Gastrocnemius medialis (tissue), 4 donors: ENCODE measurements around the gene SYNDIG1L. TPM values are rescaled to one million over a fixed set of nuclear protein-coding genes. Genes with fewer than 3 reads are reported as not detected.

Source experiments
- ATAC-seq, 2 donors: fragments of 150-250 bp; one replicate each; pipeline ENCODE4 v1.9.1; 2016
- DNase-seq, 2 donors: peaks; one replicate each; pipeline ENCODE4 v3.0.0-alpha.2; 2019
- H3K27ac ChIP-seq, 4 donors: fragments of 200-600 bp; sonication (generic); 1 replicate in 1 of 4; 2 replicates in 3 of 4; pipeline ENCODE4 v1.5.1; 2016 to 2018; ENCODE audit warnings: mild to moderate bottlenecking in 2 of 4, moderate library complexity in 1 of 4
- H3K27me3 ChIP-seq, 3 donors: fragments of 200-600 bp; sonication (generic) in 2 of 3; 1 replicate in 1 of 3; 2 replicates in 2 of 3; pipeline versions ENCODE4 v1.5.1 to v1.6.0; 2016 to 2019; ENCODE audit warnings: mild to moderate bottlenecking in 1 of 3, moderate library complexity in 1 of 3
- H3K36me3 ChIP-seq, 2 donors: fragments of 200-600 bp; sonication (generic) in 1 of 2; one replicate each; pipeline ENCODE4 v1.5.1; 2017 to 2018
- H3K4me1 ChIP-seq, 2 donors: fragments of 200-600 bp; sonication (generic) in 1 of 2; one replicate each; pipeline ENCODE4 v1.5.1; 2016 to 2017; ENCODE audit warnings: mild to moderate bottlenecking in 2 of 2
- H3K4me3 ChIP-seq, 4 donors: fragments of 200-600 bp; sonication (generic) in 3 of 4; 1 replicate in 1 of 4; 2 replicates in 3 of 4; pipeline ENCODE4 v1.5.1; 2016 to 2019; ENCODE audit warnings: mild to moderate bottlenecking in 2 of 4
- H3K9me3 ChIP-seq, 3 donors: fragments of 200-600 bp; sonication (generic) in 2 of 3; 1 replicate in 1 of 3; 2 replicates in 2 of 3; pipeline ENCODE4 v1.5.1; 2016 to 2019
- POLR2A ChIP-seq, 2 donors: fragments of 450-650 bp; IDR thresholded peaks; one replicate each; pipeline ENCODE4 v1.6.1; 2017; ENCODE audit warnings: antibody characterized with exemption in 2 of 2, mild to moderate bottlenecking in 2 of 2, moderate library complexity in 2 of 2
- in situ Hi-C, 4 donors: fragments of 200-750 bp; cut with MboI; loops; one replicate each; pipeline versions ENCODE4 v1.15.0 to v1.8.0; 2017; ENCODE audit warnings: low sequenced_read_pairs in 4 of 4
- intact Hi-C: fragments of 100-400 bp; cut with DNase I; formaldehyde crosslinking; loops from one replicate; pipeline ENCODE4 v1.15.1; 2023; ENCODE audit warnings: low total_unique reads
- total RNA-seq, 4 donors: library from RNA; depleted of rRNA; stranded (reverse); fragments of >200 nt; gene quantifications; one replicate each; pipeline versions ENCODE4 v1.1.0 to v1.2.3, GENCODE V29; 2016
- TF ChIP-seq, protein P1 (sequence below), 5 experiments: fragments of 450-650 bp in 3 of 5; fragments of 200-600 bp in 2 of 5; sonication (generic) in 2 of 5; IDR thresholded peaks in 4 of 5; conservative IDR thresholded peaks in 1 of 5; 1 replicate in 4 of 5; 2 replicates in 1 of 5; pipeline ENCODE4 v1.5.1; 2016 to 2019; ENCODE audit warnings: antibody characterized with exemption in 5 of 5, mild to moderate bottlenecking in 3 of 5, moderate library complexity in 3 of 5

Gene SYNDIG1L
- total RNA-seq, 4 donors from 2014 or later, result not detected

DNA sequence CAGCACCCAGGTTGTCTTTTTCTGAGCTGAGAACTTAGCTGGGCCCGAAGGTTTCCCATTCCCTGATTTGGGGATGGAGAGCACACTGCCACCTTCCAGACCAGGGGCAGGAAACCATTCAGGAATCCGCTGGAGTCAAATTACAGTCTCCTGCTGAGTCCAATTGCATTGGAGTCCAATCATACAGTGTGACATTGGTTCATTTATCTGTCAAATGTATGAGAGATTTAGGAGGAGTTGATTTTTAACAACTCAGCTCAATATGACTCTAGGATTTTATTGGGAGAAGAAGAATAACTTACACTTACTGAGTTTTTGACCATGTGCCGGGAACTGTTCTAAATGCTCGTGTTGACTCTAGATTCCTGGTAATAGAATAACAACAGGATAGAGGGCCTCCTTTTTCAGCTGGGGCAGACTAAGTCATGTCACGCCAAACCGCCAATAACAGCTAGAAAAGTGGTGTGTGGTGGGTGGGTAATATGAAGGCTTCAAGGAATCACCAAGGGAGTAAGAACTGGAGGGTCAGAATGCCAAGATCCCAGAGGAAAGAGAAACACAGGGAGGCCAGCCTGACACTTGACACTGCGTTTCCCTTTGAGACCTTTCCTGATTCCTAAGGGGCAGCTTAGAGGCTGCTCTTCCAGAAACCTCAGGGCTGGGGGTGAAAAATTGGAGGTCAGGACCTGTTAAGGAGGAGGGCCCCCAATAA lies 11.5 kb downstream of the SYNDIG1L start:
- Histone ChIP-seq H3K27me3 (peaks cover 0 to 18% (median 9%) of the 10 kb centered on the region in 3 donors), H3K27ac (no peak overlapping the region), H3K36me3 (no peaks in the 10 kb centered on the region), H3K4me1 (no peaks in the 10 kb centered on the region), H3K9me3 (no peaks in the 10 kb centered on the region), H3K4me3 (no peak overlapping the region)
- no peak for ATAC-seq
- DNase-seq, result no peak
- intact Hi-C loops, result no loop called here
- TF ChIP-seq POLR2A (IDR thresholded peaks at IDR 0.05), result no peak
- TF ChIP-seq, protein P1, sequence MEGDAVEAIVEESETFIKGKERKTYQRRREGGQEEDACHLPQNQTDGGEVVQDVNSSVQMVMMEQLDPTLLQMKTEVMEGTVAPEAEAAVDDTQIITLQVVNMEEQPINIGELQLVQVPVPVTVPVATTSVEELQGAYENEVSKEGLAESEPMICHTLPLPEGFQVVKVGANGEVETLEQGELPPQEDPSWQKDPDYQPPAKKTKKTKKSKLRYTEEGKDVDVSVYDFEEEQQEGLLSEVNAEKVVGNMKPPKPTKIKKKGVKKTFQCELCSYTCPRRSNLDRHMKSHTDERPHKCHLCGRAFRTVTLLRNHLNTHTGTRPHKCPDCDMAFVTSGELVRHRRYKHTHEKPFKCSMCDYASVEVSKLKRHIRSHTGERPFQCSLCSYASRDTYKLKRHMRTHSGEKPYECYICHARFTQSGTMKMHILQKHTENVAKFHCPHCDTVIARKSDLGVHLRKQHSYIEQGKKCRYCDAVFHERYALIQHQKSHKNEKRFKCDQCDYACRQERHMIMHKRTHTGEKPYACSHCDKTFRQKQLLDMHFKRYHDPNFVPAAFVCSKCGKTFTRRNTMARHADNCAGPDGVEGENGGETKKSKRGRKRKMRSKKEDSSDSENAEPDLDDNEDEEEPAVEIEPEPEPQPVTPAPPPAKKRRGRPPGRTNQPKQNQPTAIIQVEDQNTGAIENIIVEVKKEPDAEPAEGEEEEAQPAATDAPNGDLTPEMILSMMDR (IDR thresholded peaks at IDR 0.05 in 4 of 5, conservative IDR thresholded peaks at IDR 0.05 in 1 of 5), result no peak
- in situ Hi-C loops, result no loop called here

DNA sequence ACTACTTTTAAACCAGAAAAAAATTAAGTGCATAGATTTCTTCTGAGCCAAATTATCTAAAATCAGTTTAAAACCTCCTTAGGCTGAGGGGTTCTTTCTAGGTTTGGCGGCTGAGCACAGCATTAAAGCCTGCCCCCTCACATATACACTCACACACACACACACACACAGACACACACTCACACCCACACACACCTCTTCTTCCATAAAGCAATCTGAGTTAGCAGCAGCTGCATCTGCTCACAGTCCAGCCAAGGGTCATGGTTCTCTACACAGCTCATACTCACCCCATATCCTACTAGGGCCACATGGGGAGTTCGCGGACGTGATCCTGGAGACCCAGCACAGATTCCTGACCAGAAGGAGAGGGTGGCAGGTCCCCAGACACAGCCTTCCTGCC lies 12.4 kb downstream of the SYNDIG1L start:
- Histone ChIP-seq H3K36me3 (no peaks in the 10 kb centered on the region), H3K4me1 (no peaks in the 10 kb centered on the region), H3K9me3 (no peaks in the 10 kb centered on the region), H3K27ac (no peak overlapping the region), H3K4me3 (no peak overlapping the region), H3K27me3 (peaks cover 0 to 14% (median 9%) of the 10 kb centered on the region in 3 donors)
- DNase-seq (no peak), ATAC-seq (no peak)
- intact Hi-C loops, result no loop called here
- in situ Hi-C loops, result no loop called here
- TF ChIP-seq POLR2A (IDR thresholded peaks at IDR 0.05), result no peak
- TF ChIP-seq, protein P1 (IDR thresholded peaks at IDR 0.05 in 4 of 5, conservative IDR thresholded peaks at IDR 0.05 in 1 of 5), result no peak

DNA sequence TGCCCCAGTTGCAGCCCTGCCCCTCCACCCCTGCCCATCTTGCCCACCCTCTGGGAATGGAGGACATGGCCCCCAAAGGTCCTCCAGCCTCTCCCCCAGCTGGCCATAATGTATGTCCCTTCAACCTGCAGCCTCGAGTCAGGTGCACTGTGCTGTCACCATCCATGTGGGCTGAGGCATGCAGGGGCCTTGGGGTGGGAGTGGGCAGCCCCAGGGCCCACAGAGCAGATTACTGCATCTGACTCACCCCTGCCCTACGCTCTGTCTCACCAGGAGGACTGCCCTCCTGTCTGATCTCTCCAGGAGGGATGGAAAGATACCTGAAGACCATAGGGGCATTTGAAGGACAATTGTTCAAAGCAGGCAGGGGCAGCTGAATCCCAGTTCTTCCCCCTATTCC lies 13.3 kb downstream of the SYNDIG1L start:
- intact Hi-C loops, result no loop called here
- H3K36me3 ChIP-seq, result no peaks in the 10 kb centered on the region
- no peak overlapping the region for H3K4me3 ChIP-seq
- no peaks in the 10 kb centered on the region for H3K9me3 ChIP-seq
- ATAC-seq (no peak), DNase-seq (no peak)
- H3K27ac ChIP-seq, result no peak overlapping the region
- H3K4me1 ChIP-seq, result no peaks in the 10 kb centered on the region
- peaks cover 0 to 14% (median 9%) of the 10 kb centered on the region in 3 donors for H3K27me3 ChIP-seq
- no peak for TF ChIP-seq POLR2A (IDR thresholded peaks at IDR 0.05)
- TF ChIP-seq, protein P1 (IDR thresholded peaks at IDR 0.05 in 4 of 5, conservative IDR thresholded peaks at IDR 0.05 in 1 of 5), result no peak
- in situ Hi-C loops, result no loop called here

DNA sequence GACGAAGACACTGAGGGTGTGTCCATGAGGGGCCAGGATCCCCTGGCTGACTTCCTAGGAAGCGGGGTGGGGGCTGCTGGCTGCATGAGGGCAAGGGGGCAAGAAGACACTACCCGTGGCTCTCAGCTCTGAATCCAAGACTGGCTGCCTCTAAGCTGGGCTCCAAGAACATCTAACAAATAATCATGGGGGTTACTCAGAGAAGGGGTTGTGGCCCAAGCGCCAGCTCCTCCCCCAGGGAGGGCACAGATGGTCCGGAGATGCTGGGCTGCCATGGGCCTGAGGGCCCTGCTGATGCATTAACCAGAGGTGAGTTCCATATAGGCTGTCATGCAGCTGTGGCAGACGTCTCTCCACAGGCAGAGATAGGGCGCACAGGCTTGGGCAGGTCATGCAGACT lies 14.3 kb downstream of the SYNDIG1L start:
- H3K9me3 ChIP-seq, result no peaks in the 10 kb centered on the region
- H3K27me3 ChIP-seq, result peaks cover 0 to 9% (median 8%) of the 10 kb centered on the region in 3 donors
- intact Hi-C loops (no loop called here), in situ Hi-C loops (no loop called here)
- no peak for ATAC-seq
- H3K27ac ChIP-seq, result no peak overlapping the region
- no peaks in the 10 kb centered on the region for H3K4me1 ChIP-seq
- no peak for TF ChIP-seq POLR2A (IDR thresholded peaks at IDR 0.05)
- TF ChIP-seq, protein P1 (IDR thresholded peaks at IDR 0.05 in 4 of 5, conservative IDR thresholded peaks at IDR 0.05 in 1 of 5), result no peak
- no peak for DNase-seq
- H3K4me3 ChIP-seq, result no peak overlapping the region
- H3K36me3 ChIP-seq, result no peaks in the 10 kb centered on the region
